Activated CD4-positive, alpha-beta T cell treated with anti-CD3 and anti-CD28 coated beads, Interleukin-10, Interleukin-2, amounts not matched to agents 100 ng/mL and 50 ng/mL, durations not matched to agents 16 hours and 8 hours (primary cell): Measurements from ENCODE around the gene ARMC10.
"Not testable (repeated sequence)": the region's sequence is repeated elsewhere in the genome, so short reads cannot be mapped to it uniquely, and the experiment has no call there.

Source experiments
- DNase-seq: peaks from one replicate; pipeline ENCODE4 v3.0.0-alpha.2; 2020

ARMC10 gene

GRCh38 chr7:103129702-103130549 lies 55.0 kb downstream of the ARMC10 start:
- no peak for DNase-seq

GRCh38 chr7:103130901-103131624 lies 56.1 kb downstream of the ARMC10 start:
- no peak for DNase-seq

GRCh38 chr7:103132995-103133688 lies 58.2 kb downstream of the ARMC10 start:
- no peak for DNase-seq

GRCh38 chr7:103134836-103135554 lies 60.1 kb downstream of the ARMC10 start:
- DNase-seq = no peak

- DNase-seq = no peak
Observed at GRCh38 chr7:103140061-103140460, 65.1 kb downstream of the ARMC10 start.

- no peak for DNase-seq
Observed at GRCh38 chr7:103140685-103141084, 65.7 kb downstream of the ARMC10 start.

GRCh38 chr7:103141753-103142404 lies 66.9 kb downstream of the ARMC10 start:
- peak; percentile 18 for DNase-seq

GRCh38 chr7:103142494-103142893 lies 67.6 kb downstream of the ARMC10 start:
- no peak for DNase-seq

- DNase-seq = no peak
Observed at GRCh38 chr7:103143868-103144267, 68.9 kb downstream of the ARMC10 start.

- DNase-seq = not testable (repeated sequence)
Observed at GRCh38 chr7:103144754-103145153, 69.8 kb downstream of the ARMC10 start.

GRCh38 chr7:103148131-103148993 lies 73.4 kb downstream of the ARMC10 start:
- DNase-seq = no peak
